Measurements from ENCODE around the gene AMTN. TPM values are rescaled to one million over a fixed set of nuclear protein-coding genes. Genes with fewer than 3 reads are reported as not detected.

The AMTN gene
- total RNA-seq, 1 donor from 2014 or later, result not detected

DNA sequence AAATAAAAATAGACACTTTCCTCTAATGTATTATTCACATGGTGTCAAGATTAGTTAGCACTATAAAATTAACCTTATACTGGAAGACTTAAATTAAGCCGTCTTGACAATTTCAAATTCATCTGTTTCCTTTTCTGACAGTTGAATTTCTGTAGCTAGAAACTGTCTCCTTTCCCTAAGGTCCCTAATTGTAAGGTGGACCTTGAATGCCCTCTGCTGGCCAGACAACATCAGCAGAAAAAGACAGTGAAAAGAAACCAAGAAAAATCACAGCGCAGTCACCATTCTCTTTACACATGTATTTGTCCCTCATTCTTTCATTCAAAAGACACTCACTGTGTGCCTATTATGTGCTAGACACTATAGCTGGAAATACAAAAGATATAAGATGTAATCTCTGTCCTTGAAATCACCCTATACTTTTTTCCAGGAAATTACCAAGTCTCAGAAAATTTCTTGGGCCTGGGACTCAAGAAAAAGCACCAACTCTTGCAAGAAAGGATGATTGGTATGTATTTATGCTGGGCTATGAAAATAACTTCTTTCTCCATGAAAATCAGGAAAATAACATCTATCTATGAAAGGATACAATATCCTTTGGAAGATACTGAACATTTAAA, 41.0 kb downstream of the AMTN start:
- H3K9ac ChIP-seq (ENCODE audit: low read length), result no peak overlapping the region
- Mint-ChIP-seq H3K27me3 (ENCODE audit: low read depth, unreplicated experiment) (no peaks in the 10 kb centered on the region), H3K9me3 (ENCODE audit: unreplicated experiment) (no peaks in the 10 kb centered on the region), H3K4me3 (ENCODE audit: unreplicated experiment) (no peak overlapping the region), H3K36me3 (ENCODE audit: low read depth, unreplicated experiment) (no peaks in the 10 kb centered on the region), H3K27ac (ENCODE audit: unreplicated experiment) (no peak overlapping the region), H3K4me1 (ENCODE audit: low read depth, unreplicated experiment) (peaks cover 11% of the 10 kb centered on the region)
- H3K79me2 ChIP-seq (ENCODE audit: insufficient read depth, low read length), result no peaks in the 10 kb centered on the region
- H3K4me2 ChIP-seq (ENCODE audit: low read length), result no peak overlapping the region
- DNase-seq (ENCODE audit: low read depth), result peak; percentile 12
- TF ChIP-seq CTCF (IDR thresholded peaks at IDR 0.05; ENCODE audit: insufficient read depth, low read depth, low read length) (peak; percentile 87), EZH2 (IDR thresholded peaks at IDR 0.05; ENCODE audit: insufficient read depth, low read length) (no peak)
- no peaks in the 10 kb centered on the region for H4K20me1 ChIP-seq (ENCODE audit: insufficient read depth, low read length)
- no peak overlapping the region for H3K27ac ChIP-seq (ENCODE audit: low read depth, low read length)
- H3K9me3 ChIP-seq (ENCODE audit: insufficient read depth, low read depth, low read length), result no peaks in the 10 kb centered on the region
- no peaks in the 10 kb centered on the region for H3K4me1 ChIP-seq (ENCODE audit: insufficient read depth, low read length)
- no peaks in the 10 kb centered on the region for H3K36me3 ChIP-seq (ENCODE audit: insufficient read depth, low read length)
- H2AFZ ChIP-seq (ENCODE audit: low read depth, low read length), result no peak overlapping the region
- no peak overlapping the region for H3K4me3 ChIP-seq (ENCODE audit: insufficient read depth, low read depth, low read length)
- peak; percentile 54 for FAIRE-seq
- H3K27me3 ChIP-seq (ENCODE audit: insufficient read depth, low read length), result no peaks in the 10 kb centered on the region

DNA sequence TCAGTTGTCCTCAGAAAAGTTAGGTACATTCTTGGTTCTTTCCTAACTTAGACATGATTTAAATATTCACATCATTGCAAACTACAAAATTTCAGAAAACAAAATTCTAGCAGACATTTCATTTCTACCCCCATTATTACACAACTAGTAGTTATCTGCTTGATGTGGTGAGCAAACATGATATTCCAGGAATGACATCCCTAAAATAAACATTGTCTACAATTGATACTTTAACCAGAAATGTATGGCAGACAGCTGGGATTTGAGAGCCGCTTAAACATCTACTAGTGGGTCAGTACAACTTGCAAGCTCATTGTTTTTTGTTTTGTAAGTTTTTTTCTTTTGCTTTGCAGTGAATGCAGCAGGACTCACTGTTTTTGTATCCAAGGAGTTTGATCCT, 41.6 kb downstream of the AMTN start:
- Mint-ChIP-seq H3K4me1 (ENCODE audit: low read depth, unreplicated experiment) (peaks cover 11% of the 10 kb centered on the region), H3K27me3 (ENCODE audit: low read depth, unreplicated experiment) (no peaks in the 10 kb centered on the region), H3K27ac (ENCODE audit: unreplicated experiment) (no peak overlapping the region), H3K9me3 (ENCODE audit: unreplicated experiment) (no peaks in the 10 kb centered on the region), H3K4me3 (ENCODE audit: unreplicated experiment) (no peak overlapping the region), H3K36me3 (ENCODE audit: low read depth, unreplicated experiment) (no peaks in the 10 kb centered on the region)
- Histone ChIP-seq H3K79me2 (ENCODE audit: insufficient read depth, low read length) (no peaks in the 10 kb centered on the region), H4K20me1 (ENCODE audit: insufficient read depth, low read length) (no peaks in the 10 kb centered on the region), H3K4me1 (ENCODE audit: insufficient read depth, low read length) (no peaks in the 10 kb centered on the region), H3K4me3 (ENCODE audit: insufficient read depth, low read depth, low read length) (no peak overlapping the region), H3K9me3 (ENCODE audit: insufficient read depth, low read depth, low read length) (no peaks in the 10 kb centered on the region), H3K9ac (ENCODE audit: low read length) (no peak overlapping the region), H2AFZ (ENCODE audit: low read depth, low read length) (no peak overlapping the region), H3K27ac (ENCODE audit: low read depth, low read length) (no peak overlapping the region), H3K4me2 (ENCODE audit: low read length) (no peak overlapping the region), H3K27me3 (ENCODE audit: insufficient read depth, low read length) (no peaks in the 10 kb centered on the region), H3K36me3 (ENCODE audit: insufficient read depth, low read length) (no peaks in the 10 kb centered on the region)
- TF ChIP-seq EZH2 (IDR thresholded peaks at IDR 0.05; ENCODE audit: insufficient read depth, low read length), result no peak
- no peak for TF ChIP-seq CTCF (IDR thresholded peaks at IDR 0.05; ENCODE audit: insufficient read depth, low read depth, low read length)
- no peak for DNase-seq (ENCODE audit: low read depth)
- FAIRE-seq, result no peak

DNA sequence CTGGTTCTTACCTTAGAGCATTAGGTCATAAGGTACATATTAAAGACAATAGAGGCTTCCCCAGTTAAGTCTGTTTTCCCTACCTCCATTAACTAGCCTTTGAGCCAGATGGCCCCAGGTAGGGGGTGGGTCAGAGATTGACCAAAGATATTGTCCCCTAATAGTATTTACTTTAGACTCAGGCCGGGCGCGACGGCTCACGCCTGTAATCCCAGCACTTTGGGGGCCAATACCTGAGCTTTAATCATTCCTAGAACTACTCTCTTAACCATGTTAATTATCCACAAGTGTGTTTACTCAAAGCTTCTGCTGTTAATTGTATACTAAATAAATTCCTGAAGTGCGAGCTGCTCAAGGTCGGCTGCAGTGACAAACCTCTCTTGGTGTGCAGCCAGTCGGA, 45.7 kb downstream of the AMTN start:
- Histone ChIP-seq H3K9me3 (ENCODE audit: insufficient read depth, low read depth, low read length) (no peaks in the 10 kb centered on the region), H2AFZ (ENCODE audit: low read depth, low read length) (no peak overlapping the region), H3K27me3 (ENCODE audit: insufficient read depth, low read length) (no peaks in the 10 kb centered on the region), H3K4me2 (ENCODE audit: low read length) (no peak overlapping the region), H3K79me2 (ENCODE audit: insufficient read depth, low read length) (no peaks in the 10 kb centered on the region), H3K4me3 (ENCODE audit: insufficient read depth, low read depth, low read length) (no peak overlapping the region), H3K9ac (ENCODE audit: low read length) (no peak overlapping the region), H3K36me3 (ENCODE audit: insufficient read depth, low read length) (no peaks in the 10 kb centered on the region), H3K4me1 (ENCODE audit: insufficient read depth, low read length) (no peaks in the 10 kb centered on the region), H3K27ac (ENCODE audit: low read depth, low read length) (no peak overlapping the region), H4K20me1 (ENCODE audit: insufficient read depth, low read length) (no peaks in the 10 kb centered on the region)
- Mint-ChIP-seq H3K9me3 (ENCODE audit: unreplicated experiment) (no peaks in the 10 kb centered on the region), H3K27me3 (ENCODE audit: low read depth, unreplicated experiment) (peaks cover 3% of the 10 kb centered on the region), H3K36me3 (ENCODE audit: low read depth, unreplicated experiment) (no peaks in the 10 kb centered on the region), H3K4me3 (ENCODE audit: unreplicated experiment) (no peak overlapping the region), H3K4me1 (ENCODE audit: low read depth, unreplicated experiment) (no peaks in the 10 kb centered on the region), H3K27ac (ENCODE audit: unreplicated experiment) (no peak overlapping the region)
- DNase-seq (ENCODE audit: low read depth) (no peak), FAIRE-seq (no peak)
- TF ChIP-seq CTCF (IDR thresholded peaks at IDR 0.05; ENCODE audit: insufficient read depth, low read depth, low read length), result no peak
